Mesodermal cell (in vitro differentiated cells): ENCODE measurements around the gene WIPI1.
A peak's percentile ranks its signal among the peaks of the same experiment; 100 is the strongest.
"Not testable (repeated sequence)": the region's sequence is repeated elsewhere in the genome, so short reads cannot be mapped to it uniquely, and the experiment has no call there.

Experiments used
- H3K27ac ChIP-seq: 2 replicates; pipeline ENCODE4 v1.7.0; 2013; ENCODE audit warnings: mild to moderate bottlenecking, low read depth, low read length, moderate library complexity; ENCODE audit not compliant: severe bottlenecking
- H3K36me3 ChIP-seq: 2 replicates; pipeline ENCODE4 v1.7.1; 2013; ENCODE audit warnings: mild to moderate bottlenecking, low read length, moderate library complexity; ENCODE audit not compliant: control insufficient read depth, insufficient read depth
- H3K4me1 ChIP-seq: one replicate; pipeline ENCODE4 v1.7.1; 2013; ENCODE audit warnings: mild to moderate bottlenecking, low read length; ENCODE audit not compliant: insufficient read depth, control insufficient read depth, poor library complexity, severe bottlenecking
- H3K4me3 ChIP-seq: 2 replicates; pipeline ENCODE4 v1.7.0; 2013; ENCODE audit warnings: low read length, control low read depth, mild to moderate bottlenecking; ENCODE audit not compliant: insufficient read depth, poor library complexity, severe bottlenecking; ENCODE audit errors: extremely low read depth
- H3K9me3 ChIP-seq: 2 replicates; pipeline ENCODE4 v1.7.1; 2013; ENCODE audit warnings: mild to moderate bottlenecking, low read length, moderate library complexity; ENCODE audit not compliant: control insufficient read depth
- WGBS, 2 experiments: methylation state at CpG; one replicate each; pipeline ENCODE4 v1.1.5; 2013; ENCODE audit warnings: missing lambda C conversion rate in 2 of 2; ENCODE audit not compliant: insufficient coverage in 2 of 2; 5-methylcytosine and 5-hydroxymethylcytosine counted together

Gene WIPI1

DNA sequence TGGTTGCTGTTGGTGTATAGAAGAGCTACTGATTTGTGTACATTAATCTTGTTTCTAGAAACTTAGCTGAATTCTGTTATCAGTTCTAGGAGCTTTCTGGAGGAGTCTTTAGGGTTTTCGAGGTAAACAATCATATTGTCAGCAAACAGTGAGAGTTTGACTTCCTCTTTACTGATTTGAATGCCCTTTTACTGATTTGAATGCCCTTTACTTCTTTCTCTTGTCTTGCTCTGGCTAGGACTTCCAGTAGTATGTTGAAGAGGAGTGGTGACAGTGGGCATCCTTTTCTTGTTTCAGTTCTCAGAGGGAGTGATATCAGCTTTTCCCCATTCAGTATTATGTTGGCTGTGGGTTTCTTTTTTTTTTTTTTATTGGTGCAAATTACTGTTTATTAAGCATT is 49.6 kb downstream of the WIPI1 start:
- H3K4me1 ChIP-seq, H3K36me3 ChIP-seq, H3K4me3 ChIP-seq, H3K27ac ChIP-seq, H3K9me3 ChIP-seq: not testable (repeated sequence)
- no CpG with 5 or more reads among the region's 1 CpG for WGBS, 2 experiments

DNA sequence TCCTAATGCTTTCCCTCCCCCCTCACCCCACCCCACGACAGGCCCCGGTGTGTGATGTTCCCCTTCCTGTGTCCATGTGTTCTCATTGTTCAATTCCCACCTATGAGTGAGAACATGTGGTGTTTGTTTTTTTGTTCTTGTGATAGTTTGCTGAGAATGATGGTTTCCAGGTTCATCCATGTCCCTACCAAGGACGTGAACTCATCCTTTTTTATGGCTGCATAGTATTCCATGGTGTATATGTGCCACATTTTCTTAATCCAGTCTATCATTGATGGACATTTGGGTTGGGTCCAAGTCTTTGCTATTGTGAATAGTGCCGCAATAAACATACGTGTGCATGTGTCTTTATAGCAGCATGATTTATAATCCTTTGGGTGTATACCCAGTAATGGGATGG is 53.5 kb downstream of the WIPI1 start:
- no CpG with 5 or more reads among the region's 5 CpGs for WGBS, 2 experiments
- H3K4me1 ChIP-seq, result peaks cover 20% of the 10 kb centered on the region
- not testable (repeated sequence) for H3K27ac ChIP-seq, H3K9me3 ChIP-seq, H3K4me3 ChIP-seq, H3K36me3 ChIP-seq

DNA sequence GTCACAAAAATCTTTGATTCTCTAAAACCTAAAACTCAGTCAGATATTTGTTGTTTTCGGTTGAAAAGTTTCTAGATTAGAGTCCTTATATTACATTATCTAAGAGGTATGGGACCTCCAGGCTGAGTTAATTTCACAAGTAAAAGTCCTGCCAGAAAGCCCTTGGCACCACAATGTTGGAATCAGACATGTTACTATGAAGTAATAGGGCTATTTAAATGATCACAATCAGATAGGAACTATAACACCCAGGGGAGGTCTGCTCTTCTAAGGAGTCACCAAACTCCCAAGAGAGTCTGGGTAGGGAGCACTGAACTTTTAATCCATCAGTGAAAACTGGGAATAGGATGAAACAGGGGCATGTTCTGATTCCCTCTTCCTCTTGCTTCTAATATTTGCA is 54.2 kb downstream of the WIPI1 start:
- no CpG with 5 or more reads among the region's 1 CpG for WGBS, 2 experiments
- no peak overlapping the region for H3K4me3 ChIP-seq
- H3K36me3 ChIP-seq, result no peaks in the 10 kb centered on the region
- no peaks in the 10 kb centered on the region for H3K9me3 ChIP-seq
- H3K4me1 ChIP-seq, result peaks cover 25% of the 10 kb centered on the region
- H3K27ac ChIP-seq, result no peak overlapping the region

DNA sequence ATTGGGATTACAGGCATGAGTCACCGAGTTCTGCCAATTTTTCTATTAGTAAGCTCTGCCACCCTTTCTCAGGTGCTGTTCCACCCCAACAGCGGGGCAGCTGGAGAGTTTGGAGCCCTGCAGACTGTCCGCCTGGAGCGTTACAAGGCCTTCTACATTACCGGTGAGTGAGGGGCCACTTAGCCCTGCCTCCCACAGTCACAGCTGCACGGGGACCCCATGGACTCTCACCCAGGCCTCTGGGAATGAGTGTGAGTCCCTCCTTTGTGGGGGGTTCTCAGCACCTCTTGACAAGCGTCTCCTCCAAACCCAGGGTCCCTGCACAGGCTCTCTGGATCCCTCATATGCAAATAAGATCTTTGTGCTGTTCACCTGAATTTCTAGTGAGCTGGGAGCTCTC is 56.0 kb downstream of the WIPI1 start:
- Histone ChIP-seq H3K36me3 (no peaks in the 10 kb centered on the region), H3K4me3 (no peak overlapping the region), H3K27ac (no peak overlapping the region), H3K9me3 (no peaks in the 10 kb centered on the region), H3K4me1 (peaks cover 28% of the 10 kb centered on the region)
- WGBS, 2 experiments, result 87 to 96% methylated on average over 6 to 7 of the region's 7 CpGs

DNA sequence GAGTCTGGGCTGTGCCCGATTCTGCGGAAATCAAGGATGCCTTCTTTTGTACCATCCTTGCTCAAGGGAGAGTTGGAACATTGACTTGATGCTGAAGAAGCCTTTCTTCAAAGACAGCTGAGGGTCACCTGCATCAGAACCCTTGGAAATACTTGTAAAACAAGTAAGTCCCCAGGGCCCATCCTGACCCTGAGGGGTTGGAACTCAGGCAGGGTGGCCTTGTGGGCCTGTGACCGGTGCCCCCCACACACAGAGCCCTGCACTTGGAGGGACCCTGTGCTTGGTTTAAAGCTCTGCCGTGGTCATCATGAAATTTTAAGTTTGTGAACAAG is 56.9 kb downstream of the WIPI1 start:
- Histone ChIP-seq H3K36me3 (no peaks in the 10 kb centered on the region), H3K4me1 (peaks cover 28% of the 10 kb centered on the region), H3K4me3 (no peak overlapping the region), H3K27ac (peak overlapping the region; percentile 95), H3K9me3 (no peaks in the 10 kb centered on the region)
- WGBS, 2 experiments, result 88 to 96% methylated on average over 3 to 4 of the region's 4 CpGs

DNA sequence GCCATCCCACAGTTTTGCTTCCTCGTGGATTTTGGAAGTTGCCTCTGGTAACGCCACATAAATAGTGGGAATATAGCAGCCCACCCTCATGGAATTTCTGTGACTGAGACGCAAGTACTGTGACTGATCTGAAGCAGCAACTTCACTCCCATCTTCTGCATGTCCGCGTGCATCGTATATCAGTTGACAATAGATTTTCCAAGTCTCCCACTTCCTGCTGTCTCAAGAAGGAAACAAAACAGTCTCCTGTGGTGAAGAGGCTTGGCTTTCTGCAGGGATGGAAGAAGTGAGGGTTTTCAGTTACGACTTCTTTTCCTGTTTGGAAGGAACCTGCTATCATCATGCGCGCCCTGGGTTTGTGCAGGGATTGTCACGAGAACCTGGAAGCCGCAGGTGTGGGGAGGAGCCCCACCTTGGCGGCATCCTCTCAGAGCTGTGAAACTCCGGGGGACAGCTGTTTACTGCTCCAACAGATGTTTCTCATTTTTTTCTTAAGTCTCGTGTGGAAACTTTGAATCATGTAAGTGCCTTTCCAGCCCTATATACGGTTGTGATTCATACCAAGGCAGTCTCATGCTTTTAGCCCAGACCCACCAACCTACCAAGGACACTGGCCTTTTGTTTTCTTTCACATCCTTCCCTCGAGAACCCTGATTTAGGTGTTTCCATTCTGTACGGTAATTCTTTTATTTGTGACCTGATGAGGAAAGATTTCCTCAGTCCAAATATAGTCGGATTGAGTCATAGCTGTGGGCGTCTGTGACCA is 57.5 kb downstream of the WIPI1 start:
- Histone ChIP-seq H3K4me1 (peaks cover 28% of the 10 kb centered on the region), H3K4me3 (no peak overlapping the region), H3K36me3 (no peaks in the 10 kb centered on the region), H3K27ac (peak overlapping the region; percentile 95), H3K9me3 (no peaks in the 10 kb centered on the region)
- WGBS, 2 experiments, result 79 to 85% methylated on average over 16 to 17 of the region's 19 CpGs

DNA sequence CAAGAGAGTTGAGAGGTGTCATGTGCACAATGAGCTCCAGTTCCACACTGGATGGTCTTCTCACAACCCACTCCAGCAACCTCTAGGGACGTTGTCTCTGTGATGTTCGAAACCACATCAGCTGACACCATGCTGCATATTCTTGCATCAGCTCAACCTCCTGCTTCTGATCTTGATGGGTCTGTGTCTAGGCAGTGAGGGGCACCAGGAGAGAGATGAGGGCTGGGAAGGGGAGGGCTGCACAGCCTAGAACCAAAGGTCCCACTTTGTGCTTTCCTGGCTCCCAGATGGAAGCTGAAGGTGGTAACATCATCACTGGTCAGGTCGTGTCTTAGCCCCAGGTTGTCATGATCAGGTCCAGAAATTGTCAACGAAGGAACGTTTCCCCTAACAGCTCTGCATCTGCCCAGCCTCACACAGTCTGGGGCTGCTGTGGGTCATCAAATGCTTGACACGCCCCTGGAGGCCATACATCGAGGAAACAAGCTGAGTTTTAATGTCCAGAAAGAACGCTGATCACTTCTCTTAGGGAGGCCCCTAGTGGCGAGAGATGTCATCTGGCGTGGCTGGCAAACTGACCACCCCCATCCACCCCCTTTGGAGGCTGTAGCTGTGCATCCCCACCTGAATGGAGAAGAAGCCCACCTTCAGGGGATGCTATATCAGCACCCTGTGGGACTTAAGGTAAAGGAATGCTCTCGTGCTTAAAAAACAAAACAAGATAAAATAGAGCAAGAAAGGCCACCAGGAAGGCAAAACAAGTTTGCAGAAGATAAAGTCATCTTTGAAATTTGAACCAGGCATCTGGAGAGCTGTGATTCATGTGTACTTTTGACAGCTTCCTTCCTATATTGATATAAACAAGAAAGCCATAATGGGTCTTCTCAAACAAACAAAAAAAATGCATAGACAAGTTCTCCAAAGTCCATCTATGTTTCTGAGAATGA is 58.3 kb downstream of the WIPI1 start:
- 26 to 28% methylated on average over 9 to 10 of the region's 11 CpGs for WGBS, 2 experiments
- peaks cover 28% of the 10 kb centered on the region for H3K4me1 ChIP-seq
- no peaks in the 10 kb centered on the region for H3K36me3 ChIP-seq
- H3K9me3 ChIP-seq, result no peaks in the 10 kb centered on the region
- peak overlapping the region; percentile 95 for H3K27ac ChIP-seq
- no peak overlapping the region for H3K4me3 ChIP-seq

DNA sequence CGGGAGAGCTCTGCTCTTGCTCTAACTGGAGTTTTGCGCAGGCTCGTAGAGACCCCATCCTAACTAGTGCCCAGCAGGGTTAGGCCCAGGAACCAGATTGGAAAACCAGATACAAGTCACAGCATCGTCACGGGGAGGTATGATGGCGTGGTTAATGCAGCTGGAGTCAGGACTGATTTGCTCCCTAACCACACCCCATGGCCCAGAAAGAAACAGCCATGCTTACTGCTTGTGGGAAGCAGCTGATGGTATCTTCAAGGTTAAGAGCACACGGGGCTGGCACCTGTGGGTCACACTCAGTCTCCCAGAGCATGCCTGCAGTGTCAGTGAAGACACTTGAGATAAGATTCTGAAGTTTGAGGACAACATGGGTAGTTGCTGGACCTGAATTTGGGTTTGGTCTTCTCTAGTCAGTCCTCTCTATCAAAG is 60.2 kb downstream of the WIPI1 start:
- Histone ChIP-seq H3K27ac (no peak overlapping the region), H3K4me1 (peaks cover 28% of the 10 kb centered on the region), H3K4me3 (no peak overlapping the region), H3K36me3 (no peaks in the 10 kb centered on the region), H3K9me3 (no peaks in the 10 kb centered on the region)
- 96 to 97% methylated on average over 5 of the region's 7 CpGs for WGBS, 2 experiments

DNA sequence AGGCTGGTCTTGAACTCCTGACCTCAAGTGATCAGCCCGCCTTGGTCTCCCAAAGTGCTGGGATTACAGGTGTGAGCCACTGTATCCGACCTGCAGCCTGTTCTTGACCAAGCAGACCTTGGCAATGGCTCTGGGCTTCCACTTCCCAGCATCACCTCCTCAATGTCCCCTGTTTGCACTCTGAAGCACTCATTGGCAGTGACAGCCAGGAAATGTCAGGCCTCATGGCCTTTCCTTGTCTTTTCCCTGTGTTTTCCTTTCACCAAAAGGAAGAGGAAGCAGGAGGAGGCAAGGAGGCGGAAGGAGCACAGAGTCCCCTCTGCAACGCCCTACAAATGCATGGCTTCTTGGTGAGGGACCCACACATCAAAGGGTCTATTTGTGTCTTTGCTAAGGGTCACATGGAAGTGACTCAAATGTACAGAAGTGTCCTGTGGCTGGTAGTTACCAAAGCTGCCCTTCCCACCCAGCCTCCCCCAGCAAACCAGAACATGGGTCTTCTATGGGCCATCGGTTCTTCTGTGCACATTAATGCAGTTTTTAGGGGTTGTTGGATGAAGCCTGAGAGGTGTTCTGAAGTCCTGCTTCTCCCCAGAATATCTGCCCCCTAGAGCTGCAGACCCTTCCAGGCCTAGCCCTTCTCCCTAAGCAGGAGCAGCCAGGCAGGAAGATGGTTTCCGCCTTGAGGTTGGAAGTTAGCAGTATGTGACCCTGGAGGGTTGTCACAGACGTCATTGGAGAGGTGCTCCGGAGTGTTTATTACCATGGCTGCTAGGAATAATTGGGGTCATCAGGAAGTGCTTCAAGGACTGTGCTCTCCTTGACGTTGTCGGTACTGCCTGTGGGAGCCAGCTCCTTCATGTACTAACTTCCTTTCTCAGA is 60.8 kb downstream of the WIPI1 start:
- Histone ChIP-seq H3K9me3 (no peaks in the 10 kb centered on the region), H3K4me1 (peaks cover 28% of the 10 kb centered on the region), H3K4me3 (no peak overlapping the region), H3K36me3 (no peaks in the 10 kb centered on the region), H3K27ac (no peak overlapping the region)
- 93 to 94% methylated on average over 8 to 9 of the region's 10 CpGs for WGBS, 2 experiments

DNA sequence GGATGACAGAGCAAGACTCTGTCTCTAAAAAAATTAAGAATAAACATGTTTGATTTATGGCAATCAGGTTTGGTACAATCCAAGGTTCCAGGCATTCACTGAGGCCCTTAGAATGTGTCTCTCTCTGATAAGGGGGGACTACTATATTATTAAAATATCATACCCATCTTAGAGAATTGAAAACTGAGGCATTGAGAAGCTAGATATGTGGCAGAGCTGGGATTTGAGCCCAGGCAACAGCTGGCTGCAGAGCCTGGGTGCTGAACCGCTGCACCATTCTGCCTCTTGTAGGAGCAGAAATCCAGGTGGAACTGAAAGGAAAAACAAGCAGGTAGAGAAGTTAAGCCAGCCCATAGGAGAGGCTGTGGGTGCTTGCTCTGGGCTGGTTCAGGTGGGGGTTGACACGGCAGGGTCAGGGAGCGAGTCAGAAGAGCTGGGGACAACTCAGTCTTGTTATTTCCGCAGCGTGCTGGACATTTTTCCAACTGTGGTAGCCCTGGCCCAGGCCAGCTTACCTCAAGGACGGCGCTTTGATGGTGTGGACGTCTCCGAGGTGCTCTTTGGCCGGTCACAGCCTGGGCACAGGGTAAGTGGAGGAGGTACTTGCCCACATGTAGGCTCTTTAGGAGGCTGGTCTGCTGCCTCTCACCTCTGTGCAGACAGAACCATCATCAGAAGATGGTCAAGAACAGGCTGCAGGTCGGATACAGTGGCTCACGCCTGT is 62.5 kb downstream of the WIPI1 start:
- WGBS, 2 experiments, result 86 to 88% methylated on average over 11 to 12 of the region's 12 CpGs
- Histone ChIP-seq H3K36me3 (no peaks in the 10 kb centered on the region), H3K9me3 (no peaks in the 10 kb centered on the region), H3K4me3 (no peak overlapping the region), H3K27ac (no peak overlapping the region), H3K4me1 (peaks cover 16% of the 10 kb centered on the region)
